Measurements from ENCODE around the gene MYEOV.

- no peak for TF ChIP-seq CTCF (IDR thresholded peaks at IDR 0.05)
- TF ChIP-seq EP300 (IDR thresholded peaks at IDR 0.05): no peak
- TF ChIP-seq POLR2A (IDR thresholded peaks at IDR 0.05): no peak
Measured at GRCh38 chr11:69257838-69258658, 35.9 kb upstream of the MYEOV start.
